ENCODE results near the gene THADA.

GRCh38 chr2:43228756-43229659, 366.8 kb downstream of the THADA start:
- TF ChIP-seq POLR2A (IDR thresholded peaks at IDR 0.05) (no peak), POLR2AphosphoS5 (IDR thresholded peaks at IDR 0.05) (no peak)

Data from suprapubic skin (tissue), 4 donors.